ENCODE data around the gene TMEM9. TPM values are rescaled to one million over a fixed set of nuclear protein-coding genes. Genes with fewer than 3 reads are reported as not detected.

TMEM9 gene
- total and polyA plus RNA-seq, 9 of the 15 experiments (the other 6 are each of a cell fraction or from before 2014, with no cell fraction given), result 30.4 to 107 (median 67.6) TPM

- TF ChIP-seq YY1 (IDR thresholded peaks at IDR 0.05; ENCODE audit: borderline replicate concordance in 1 of 3, control insufficient read depth in 1 of 3, extremely low read depth in 1 of 3, insufficient read depth in 3 of 3, insufficient read length in 1 of 3, insufficient replicate concordance in 2 of 3, low read depth in 1 of 3, low read length in 2 of 3), result no peak
- peak; percentile 65; the same call in 1 of the 2 replicates for TF ChIP-seq ZNF395 (CRISPR knock-in tag; IDR thresholded peaks at IDR 0.05)
- TF ChIP-seq KLF10 (CRISPR knock-in tag; IDR thresholded peaks at IDR 0.05), result no peak
- TF ChIP-seq ZFX (CRISPR knock-in tag; IDR thresholded peaks at IDR 0.05), result no peak
- no peak for TF ChIP-seq THAP7 (CRISPR knock-in tag; IDR thresholded peaks at IDR 0.05)
- peak; percentile 7 for TF ChIP-seq PRDM10 (IDR thresholded peaks at IDR 0.05; ENCODE audit: partially characterized antibody)
- TF ChIP-seq ZNF124 (CRISPR knock-in tag; IDR thresholded peaks at IDR 0.05), result no peak
- TF ChIP-seq MAZ (CRISPR knock-in tag; conservative IDR thresholded peaks at IDR 0.05 in 1 of 2, IDR thresholded peaks at IDR 0.05 in 1 of 2), result peak; percentile 50 to 88; a peak in 2 of 4 replicates
- peak; percentile 97 for TF ChIP-seq NEUROD1 (IDR thresholded peaks at IDR 0.05; ENCODE audit: borderline replicate concordance, low read depth, low read length, partially characterized antibody)
- no peak for TF ChIP-seq ARHGAP35 (IDR thresholded peaks at IDR 0.05; ENCODE audit: partially characterized antibody)
- TF ChIP-seq ZNF41 (CRISPR knock-in tag; conservative IDR thresholded peaks at IDR 0.05), result no peak
- peak; percentile 29; the same call in 1 of the 2 replicates for TF ChIP-seq ZNF431 (CRISPR knock-in tag; IDR thresholded peaks at IDR 0.05)
- TF ChIP-seq BMI1 (IDR thresholded peaks at IDR 0.05; ENCODE audit: low read length), result peak; percentile 99
- peak; percentile 55; the same call in 1 of the 2 replicates for TF ChIP-seq TEAD4 (IDR thresholded peaks at IDR 0.05; ENCODE audit: low read length)
- no peak for TF ChIP-seq TEAD4 (CRISPR knock-in tag; IDR thresholded peaks at IDR 0.05; ENCODE audit: borderline replicate concordance)
- peak in 1 of 2 experiments; percentile 97 for TF ChIP-seq NCOA2 (IDR thresholded peaks at IDR 0.05; ENCODE audit: partially characterized antibody in 2 of 2)
- TF ChIP-seq BRD4 (IDR thresholded peaks at IDR 0.05), result peak; percentile 55; the same call in 1 of the 2 replicates
- TF ChIP-seq IRF9 (tag; IDR thresholded peaks at IDR 0.05), result peak; percentile 96
These were observed at the start of gene TMEM9 (continued) for GRCh38 chr1:201154389-201155165.

All from K562 (cell line).